Measurements from ENCODE around the gene GSDME.

The GSDME gene

DNA sequence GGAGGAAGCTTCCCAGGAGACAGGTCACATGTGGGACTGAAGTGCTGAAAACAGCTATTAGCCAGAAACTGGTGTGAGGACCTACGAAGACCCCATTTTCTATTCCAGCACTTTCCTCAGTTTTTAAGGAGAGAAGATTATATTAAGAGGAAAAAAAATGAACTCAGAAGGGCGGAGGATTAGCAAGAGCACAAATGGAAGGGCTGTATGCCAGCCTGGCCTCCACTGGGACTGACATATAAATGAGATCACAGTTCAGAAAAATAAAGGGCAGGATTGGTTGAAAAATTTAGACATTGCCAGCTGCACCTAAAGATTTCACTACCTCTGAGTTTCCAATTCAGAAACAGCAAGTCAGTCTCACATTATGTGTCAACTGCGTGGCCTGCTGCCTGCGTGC is 53.0 kb downstream of the GSDME start:
- TF ChIP-seq, protein P1, sequence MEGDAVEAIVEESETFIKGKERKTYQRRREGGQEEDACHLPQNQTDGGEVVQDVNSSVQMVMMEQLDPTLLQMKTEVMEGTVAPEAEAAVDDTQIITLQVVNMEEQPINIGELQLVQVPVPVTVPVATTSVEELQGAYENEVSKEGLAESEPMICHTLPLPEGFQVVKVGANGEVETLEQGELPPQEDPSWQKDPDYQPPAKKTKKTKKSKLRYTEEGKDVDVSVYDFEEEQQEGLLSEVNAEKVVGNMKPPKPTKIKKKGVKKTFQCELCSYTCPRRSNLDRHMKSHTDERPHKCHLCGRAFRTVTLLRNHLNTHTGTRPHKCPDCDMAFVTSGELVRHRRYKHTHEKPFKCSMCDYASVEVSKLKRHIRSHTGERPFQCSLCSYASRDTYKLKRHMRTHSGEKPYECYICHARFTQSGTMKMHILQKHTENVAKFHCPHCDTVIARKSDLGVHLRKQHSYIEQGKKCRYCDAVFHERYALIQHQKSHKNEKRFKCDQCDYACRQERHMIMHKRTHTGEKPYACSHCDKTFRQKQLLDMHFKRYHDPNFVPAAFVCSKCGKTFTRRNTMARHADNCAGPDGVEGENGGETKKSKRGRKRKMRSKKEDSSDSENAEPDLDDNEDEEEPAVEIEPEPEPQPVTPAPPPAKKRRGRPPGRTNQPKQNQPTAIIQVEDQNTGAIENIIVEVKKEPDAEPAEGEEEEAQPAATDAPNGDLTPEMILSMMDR (IDR thresholded peaks at IDR 0.05; ENCODE audit: borderline replicate concordance, insufficient read depth, low read depth, low read length) = no peak
- no peak overlapping the region for H3K4me3 ChIP-seq (ENCODE audit: low read depth, low read length)

DNA sequence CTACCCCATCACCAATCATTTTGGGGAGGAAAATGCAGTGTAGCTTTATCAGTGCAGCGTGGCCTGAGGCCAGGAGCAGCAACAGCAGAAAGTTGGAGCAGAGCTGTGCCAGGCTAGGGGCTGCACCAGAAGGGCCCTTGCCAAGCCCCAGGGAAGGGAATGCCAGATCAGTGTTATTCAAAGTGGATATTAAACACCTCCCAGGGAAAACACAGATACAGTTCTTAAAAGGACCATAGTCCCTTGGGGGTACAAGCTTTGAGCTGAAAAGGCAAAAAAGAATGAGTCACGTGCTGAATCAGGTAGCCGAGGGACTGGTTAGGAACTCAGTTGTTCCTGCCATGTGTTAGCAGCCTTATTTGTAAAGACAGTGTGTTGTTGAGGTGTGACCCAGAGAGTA is 54.0 kb downstream of the GSDME start:
- TF ChIP-seq, protein P1 (IDR thresholded peaks at IDR 0.05; ENCODE audit: borderline replicate concordance, insufficient read depth, low read depth, low read length) = no peak
- no peak overlapping the region for H3K4me3 ChIP-seq (ENCODE audit: low read depth, low read length)

DNA sequence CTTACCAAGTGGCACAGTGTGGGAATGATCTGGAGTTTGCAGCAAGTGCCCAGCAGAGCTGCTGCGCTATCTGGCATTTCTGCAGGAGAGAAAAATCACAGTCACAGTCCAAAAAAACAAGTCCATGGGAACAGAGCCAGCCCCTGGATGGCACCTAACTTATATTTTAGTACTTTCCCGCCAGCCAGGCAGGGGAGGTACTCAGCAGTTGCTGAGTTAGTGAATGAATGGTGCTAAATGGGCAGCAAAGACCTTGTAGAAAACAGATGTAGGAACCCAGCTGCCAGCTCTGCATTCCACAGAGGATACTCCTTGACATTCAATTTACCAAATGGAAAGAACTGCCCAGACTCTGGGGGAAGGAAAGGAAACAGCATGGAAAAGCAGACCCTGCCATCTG is 54.5 kb downstream of the GSDME start:
- no peak overlapping the region for H3K4me3 ChIP-seq (ENCODE audit: low read depth, low read length)
- TF ChIP-seq, protein P1 (IDR thresholded peaks at IDR 0.05; ENCODE audit: borderline replicate concordance, insufficient read depth, low read depth, low read length) = no peak

DNA sequence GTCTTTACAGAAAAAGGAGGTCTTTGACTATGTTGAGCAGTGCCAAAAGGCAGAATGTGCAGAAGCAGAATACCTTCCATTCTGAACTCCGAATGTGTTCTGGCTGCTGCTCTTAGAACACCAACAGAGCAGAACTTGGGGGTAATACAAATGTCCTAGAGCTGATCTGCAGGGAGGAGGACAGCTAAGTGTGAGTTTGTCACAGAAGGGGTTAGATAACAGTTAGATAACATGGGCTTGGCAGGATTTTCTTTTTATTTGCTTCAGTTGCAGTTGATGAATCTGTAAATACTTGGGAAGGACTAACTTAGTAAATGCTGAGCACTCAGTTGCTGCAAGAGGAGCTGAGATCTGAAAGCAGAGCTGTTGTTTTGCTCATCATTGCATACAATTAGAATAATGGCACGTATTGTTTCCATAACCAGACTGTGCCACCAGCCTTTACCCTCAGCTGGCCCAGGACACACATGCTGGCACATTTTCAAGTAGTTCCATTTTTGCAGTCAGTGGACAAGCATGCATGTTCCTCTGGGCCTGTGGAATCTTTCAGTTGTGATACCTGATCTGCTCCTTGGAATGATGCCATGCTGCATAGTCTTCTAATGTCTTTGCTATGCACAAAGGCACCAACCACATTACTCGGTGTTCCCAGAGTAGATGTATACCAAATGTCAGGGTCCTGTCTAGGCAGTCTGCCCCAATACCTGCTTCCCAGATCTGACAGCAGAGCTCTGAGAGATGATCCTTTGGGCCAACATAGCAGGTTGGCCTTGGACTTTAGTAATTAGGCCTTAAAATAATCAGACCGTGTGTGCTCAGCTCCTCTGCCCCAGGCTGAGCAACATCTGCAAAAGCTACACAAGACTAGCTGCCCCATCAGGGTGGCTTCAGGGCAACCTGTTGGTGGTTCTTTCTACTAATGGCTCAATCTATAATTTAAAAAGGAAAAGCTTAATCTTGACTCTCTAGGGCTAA is 55.7 kb downstream of the GSDME start:
- H3K4me3 ChIP-seq (ENCODE audit: low read depth, low read length) = no peak overlapping the region
- TF ChIP-seq, protein P1 (IDR thresholded peaks at IDR 0.05; ENCODE audit: borderline replicate concordance, insufficient read depth, low read depth, low read length) = no peak

DNA sequence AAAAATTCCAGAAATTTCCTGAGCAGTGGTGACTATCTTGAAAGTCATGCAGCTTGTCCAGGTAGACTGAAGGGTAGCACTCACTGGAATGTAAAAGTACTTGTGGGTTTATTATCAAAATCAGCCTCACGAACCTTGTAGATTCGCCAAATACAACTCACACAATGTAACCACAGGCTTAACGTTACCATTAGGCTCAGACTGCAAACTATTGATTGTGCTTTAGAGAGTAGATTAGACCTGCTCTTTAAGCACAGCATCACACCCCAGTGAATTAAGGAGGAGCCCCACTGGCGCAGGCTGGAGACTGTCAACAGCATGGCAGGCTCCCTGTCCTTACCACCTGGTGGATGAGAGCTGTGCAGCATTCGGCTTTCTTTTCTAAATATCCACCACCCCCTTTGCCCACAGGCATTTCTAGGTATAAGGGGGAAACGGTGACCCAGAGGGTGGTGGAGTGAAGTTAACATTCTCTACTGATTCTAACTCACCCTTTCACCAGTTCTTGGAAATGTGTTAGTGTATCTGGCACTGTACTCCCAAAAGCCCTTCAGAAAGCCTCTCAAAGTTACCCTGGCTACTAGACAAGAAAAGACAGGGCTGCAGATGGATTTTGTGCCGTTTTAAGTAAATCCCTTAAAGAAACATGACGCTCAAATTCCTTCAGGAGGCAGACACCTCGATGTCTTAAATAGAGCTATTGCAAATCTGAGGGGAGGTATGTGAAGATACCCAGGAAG is 56.6 kb downstream of the GSDME start:
- H3K4me3 ChIP-seq (ENCODE audit: low read depth, low read length) = no peak overlapping the region
- TF ChIP-seq, protein P1 (IDR thresholded peaks at IDR 0.05; ENCODE audit: borderline replicate concordance, insufficient read depth, low read depth, low read length) = no peak

DNA sequence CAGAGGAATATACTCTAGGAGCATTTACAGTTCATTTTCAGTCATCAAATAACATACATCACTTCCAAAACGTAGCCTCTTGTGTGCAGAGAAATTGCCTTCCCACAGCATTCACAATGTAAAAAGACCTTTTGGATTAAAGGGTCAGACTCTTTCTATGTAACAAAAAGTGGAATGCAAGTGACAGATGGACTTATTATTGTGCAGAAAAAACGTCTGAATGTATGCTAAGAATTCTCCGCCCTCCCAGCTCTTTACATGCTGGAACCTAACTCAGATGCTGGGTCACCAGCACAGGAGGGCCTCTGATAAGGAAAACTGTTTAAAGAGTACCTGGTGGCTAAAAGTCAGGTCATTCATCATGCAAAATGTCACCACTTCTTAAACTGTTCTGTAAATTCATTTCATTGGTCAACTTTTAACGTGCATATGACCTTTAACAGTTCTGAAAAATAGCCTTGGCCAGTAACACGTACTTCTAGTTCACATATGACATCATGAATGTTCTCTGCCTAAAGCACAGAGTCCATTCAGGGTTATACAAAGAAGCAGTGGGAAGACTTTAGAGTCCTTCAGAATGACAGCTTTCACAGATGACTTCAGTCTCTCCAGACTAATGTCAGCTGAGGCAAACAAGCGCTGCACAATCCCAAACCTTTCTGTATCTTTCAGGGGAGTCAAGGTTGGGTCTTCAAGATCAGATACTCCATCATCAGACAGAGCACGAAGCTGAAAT is 58.6 kb downstream of the GSDME start:
- TF ChIP-seq, protein P1 (IDR thresholded peaks at IDR 0.05; ENCODE audit: borderline replicate concordance, insufficient read depth, low read depth, low read length) = no peak
- H3K4me3 ChIP-seq (ENCODE audit: low read depth, low read length) = no peak overlapping the region
